ENCODE results near the gene NDUFS5. TPM values are rescaled to one million over a fixed set of nuclear protein-coding genes. Genes with fewer than 3 reads are reported as not detected.

NDUFS5 gene
- total and polyA plus RNA-seq, 10 of the 15 experiments (the other 5 are each of a cell fraction or from before 2014, with no cell fraction given): 240 to 1,578 (median 831) TPM

- in situ Hi-C loops (cut with MboI) (no loop called here), intact Hi-C loops (cut with micrococcal nuclease; ENCODE audit: unreplicated experiment) (no loop called here)
- Histone ChIP-seq H3K36me3 (ENCODE audit: control insufficient read depth in 2 of 2, insufficient read depth in 2 of 2, low read length in 1 of 2) (peaks cover 2 to 31% of the 10 kb centered on the region in 2 experiments), H4K20me1 (ENCODE audit: control insufficient read depth, insufficient read depth) (no peaks in the 10 kb centered on the region), H3K9ac (ENCODE audit: control insufficient read depth, insufficient read depth, low read length) (no peak overlapping the region), H3K4me2 (ENCODE audit: control insufficient read depth, insufficient read depth) (no peak overlapping the region), H3K9me3 (replicated peaks; ENCODE audit: control insufficient read depth, insufficient read depth, low read length) (peaks cover 4% of the 10 kb centered on the region), H3K79me2 (ENCODE audit: control insufficient read depth, insufficient read depth, low read length) (peaks cover 4% of the 10 kb centered on the region), H2AFZ (ENCODE audit: control insufficient read depth, low read depth, low read length) (no peak overlapping the region), H3K27me3 (replicated peaks in 1 of 2; ENCODE audit: control insufficient read depth in 2 of 2, insufficient read depth in 2 of 2, low read length in 1 of 2) (no peaks in the 10 kb centered on the region), H3K4me1 (ENCODE audit: control insufficient read depth, insufficient read depth, low read length) (peaks cover 8% of the 10 kb centered on the region), H3K27ac (ENCODE audit: control insufficient read depth, insufficient read depth) (no peak overlapping the region), H3K4me3 (no peak overlapping the region)
- RAD21 ChIA-PET (ENCODE audit: unreplicated experiment): interaction anchor here (0.7 kb wide), 2 partner anchors 19 to 27 kb away, joined by 3 read pairs; no protein-coding TSS in a partner anchor
- FAIRE-seq (no peak), ATAC-seq (no peak), DNase-seq (ENCODE audit: low read depth, low spot score) (no peak)
- CTCF ChIA-PET: interaction anchor here (1.2 kb wide), 1 partner anchor 8 kb away, joined by 6 read pairs; the partner anchor contains the start of gene NDUFS5
- SMC1A ChIA-PET (ENCODE audit: uncharacterized antibody, unreplicated experiment): interaction anchor here (1.1 kb wide), 1 partner anchor 815 kb away, joined by 3 read pairs; no protein-coding TSS in a partner anchor
- no TSS peak for BruUV-seq (replicated peaks)
- 92% methylated on average over 6 of the region's 6 CpGs for WGBS (ENCODE audit: insufficient coverage, insufficient replicate concordance, low lambda C conversion rate, missing lambda C conversion rate)
- POLR2A ChIA-PET: interaction anchor here (0.6 kb wide), 1 partner anchor 196 kb away, joined by 3 read pairs; no protein-coding TSS in a partner anchor
- TF ChIP-seq CBX5 (IDR thresholded peaks at IDR 0.05; ENCODE audit: low read depth): no peak
- no peak for TF ChIP-seq RAD51 (IDR thresholded peaks at IDR 0.05)
- no peak for TF ChIP-seq WRNIP1 (IDR thresholded peaks at IDR 0.05; ENCODE audit: borderline replicate concordance, low read depth, low read length)
- no peak for TF ChIP-seq ZBTB33 (IDR thresholded peaks at IDR 0.05)
- no peak for TF ChIP-seq MEF2A (IDR thresholded peaks at IDR 0.05; ENCODE audit: insufficient read depth, low read depth, low read length)
- TF ChIP-seq KAT2A (conservative IDR thresholded peaks at IDR 0.05; ENCODE audit: control insufficient read depth, low read depth, low read length): no peak
- TF ChIP-seq RELB (IDR thresholded peaks at IDR 0.05; ENCODE audit: low read depth): no peak
- no peak for TF ChIP-seq E2F4 (IDR thresholded peaks at IDR 0.05; ENCODE audit: low read depth, low read length)
- TF ChIP-seq SMAD5 (IDR thresholded peaks at IDR 0.05; ENCODE audit: low read depth): no peak
- TF ChIP-seq CHD1 (IDR thresholded peaks at IDR 0.05; ENCODE audit: low read depth, low read length): no peak
- TF ChIP-seq REST (IDR thresholded peaks at IDR 0.05; ENCODE audit: low read depth, low read length): no peak
Measured at GRCh38 chr1:39034114-39034654, 8.0 kb downstream of the NDUFS5 start.
